K562 (cell line): ENCODE results near the gene SMIM30. TPM values are rescaled to one million over a fixed set of nuclear protein-coding genes. Genes with fewer than 3 reads are reported as not detected.

ENCODE experiments used
- BRD4 ChIP-seq: fragments of 200-600 bp; sonication (generic); IDR thresholded peaks from 2 replicates; pipeline ENCODE4 v1.6.1; 2017; ENCODE audit warnings: inconsistent platforms
- BRF2 ChIP-seq: IDR thresholded peaks from 3 replicates; pipeline ENCODE4 v1.6.1; 2011; ENCODE audit warnings: borderline replicate concordance, mild to moderate bottlenecking; ENCODE audit not compliant: insufficient read length, insufficient read depth
- E4F1 ChIP-seq: fragments of 250-450 bp; sonication (Bioruptor Pico); IDR thresholded peaks from 2 replicates; pipeline ENCODE4 v1.5.0; 2021; ENCODE audit warnings: mild to moderate bottlenecking, borderline replicate concordance
- MAX ChIP-seq: sonication (generic); formaldehyde crosslinking; IDR thresholded peaks from 2 replicates; pipeline ENCODE4 v1.9.0; 2022; ENCODE audit warnings: mild to moderate bottlenecking, missing genetic modification reagents
- REST ChIP-seq, 2 experiments: fragments of 450-650 bp; formaldehyde crosslinking in 1 of 2; IDR thresholded peaks; 2 replicates each; pipeline versions ENCODE4 v1.4.0 to v1.6.1; 2014 to 2020; ENCODE audit warnings: mild to moderate bottlenecking in 2 of 2, borderline replicate concordance in 1 of 2, low read depth in 1 of 2
- SFPQ ChIP-seq: fragments of 200-400 bp; formaldehyde crosslinking; IDR thresholded peaks from 2 replicates; pipeline ENCODE4 v1.6.1; 2017; ENCODE audit warnings: mild to moderate bottlenecking, low read depth, low read length, moderate library complexity
- TRIM28 ChIP-seq: fragments of 450-650 bp; IDR thresholded peaks from 2 replicates; pipeline ENCODE4 v1.6.1; 2017
- ZBTB33 ChIP-seq: sonication (generic); formaldehyde crosslinking; IDR thresholded peaks from 2 replicates; pipeline ENCODE4 v1.8.1; 2023; ENCODE audit warnings: mild to moderate bottlenecking, missing genetic modification reagents
- ZNF764 ChIP-seq: fragments of 250-450 bp; sonication (Bioruptor Pico); IDR thresholded peaks from 2 replicates; pipeline ENCODE4 v1.4.0; 2020; ENCODE audit warnings: low read depth, mild to moderate bottlenecking, moderate library complexity
- polyA plus RNA-seq, 8 experiments: library from polyadenylated mRNA; depleted of rRNA in 4 of 8; stranded (reverse) in 5 of 8; unstranded in 3 of 8; fragments of >200 nt; fragmentation: Nextera tagmentation in 2 of 8; fragmentation: Illumina TruSeq in 1 of 8; extraction: Ambion mirVana in 2 of 8; extraction: Trizol in 1 of 8; gene quantifications; 2 replicates each; pipeline versions ENCODE4 v1.2.1 to v1.2.3, GENCODE V29; 2011 to 2014; ENCODE audit warnings: inconsistent platforms in 1 of 8, missing spikeins in 1 of 8
- total RNA-seq, 7 experiments: library from RNA; depleted of rRNA in 6 of 7; stranded (reverse); fragments of >200 nt in 6 of 7; fragmentation: Illumina TruSeq in 2 of 7; extraction: Trizol in 2 of 7; gene quantifications; 2 replicates each; pipeline versions ENCODE4 v1.2.1 to v1.2.3, GENCODE V29; 2011 to 2021; ENCODE audit warnings: low replicate concordance in 1 of 7

SMIM30 gene
- total and polyA plus RNA-seq, 9 of the 15 experiments (the other 6 are each of a cell fraction or from before 2014, with no cell fraction given), result 161 to 891 (median 316) TPM

GRCh38 chr7:113100121-113100603 lies 18.2 kb downstream of the SMIM30 start (continued):
- TF ChIP-seq ZBTB33 (CRISPR knock-in tag), result no peak
- TF ChIP-seq TRIM28, result no peak
- no peak for TF ChIP-seq ZNF764 (CRISPR knock-in tag)
- TF ChIP-seq E4F1 (CRISPR knock-in tag), result no peak
- TF ChIP-seq BRD4, result no peak
- no peak for TF ChIP-seq SFPQ
- no peak for TF ChIP-seq MAX (CRISPR knock-in tag)
- TF ChIP-seq REST (IDR thresholded peaks at IDR 0.05; ENCODE audit: borderline replicate concordance), result 0 out of 2 replicates have a peak, but pooled peaks have one; percentile 6
- no peak for TF ChIP-seq REST (CRISPR knock-in tag; IDR thresholded peaks at IDR 0.05; ENCODE audit: low read depth)
- no peak for TF ChIP-seq BRF2
